Activated CD4-positive, alpha-beta T cell treated with anti-CD3 and anti-CD28 coated beads, Interleukin-2, amount 50 U/mL, for 4 hours (primary cell): ENCODE measurements around the gene PRR3.

Experiments used
- DNase-seq, 2 experiments: peaks; one replicate each; pipeline ENCODE4 v3.0.0-alpha.2; 2020

PRR3 gene

DNA sequence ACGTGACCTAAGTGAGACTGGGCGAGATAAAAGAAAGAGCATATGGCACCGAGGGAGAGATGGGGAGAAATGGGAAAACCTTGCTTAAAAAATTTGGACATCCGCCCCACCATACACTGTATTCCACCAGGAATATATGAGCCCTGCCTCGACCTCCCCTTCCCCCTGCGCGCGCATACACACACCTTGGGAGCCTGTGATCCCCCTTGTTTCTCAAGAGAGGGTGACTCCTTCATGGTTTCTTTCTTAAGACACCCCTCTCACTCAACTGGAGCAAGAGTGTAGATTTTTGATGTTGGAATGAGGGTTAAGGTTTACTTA, 14.6 kb downstream of the PRR3 start:
- no peak for DNase-seq

DNA sequence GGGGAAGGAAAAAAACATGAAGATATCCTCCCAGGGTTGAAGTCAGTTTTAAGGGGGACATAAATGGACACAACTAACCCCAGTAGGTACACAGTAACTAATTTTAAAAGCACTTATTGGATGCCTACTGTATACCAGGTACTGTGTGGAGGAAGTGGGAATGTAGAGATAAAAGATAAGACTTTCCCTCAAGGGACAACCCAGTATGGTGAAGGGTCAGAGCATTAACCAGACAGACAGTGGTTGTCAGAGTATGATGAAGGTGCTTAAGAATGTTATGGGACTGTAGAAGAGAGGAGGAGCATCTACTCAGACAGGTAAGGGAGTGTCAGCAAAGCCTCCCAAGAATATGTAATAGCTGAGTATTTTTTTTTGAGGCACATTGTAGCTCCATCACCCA, 15.1 kb downstream of the PRR3 start:
- DNase-seq: no peak

DNA sequence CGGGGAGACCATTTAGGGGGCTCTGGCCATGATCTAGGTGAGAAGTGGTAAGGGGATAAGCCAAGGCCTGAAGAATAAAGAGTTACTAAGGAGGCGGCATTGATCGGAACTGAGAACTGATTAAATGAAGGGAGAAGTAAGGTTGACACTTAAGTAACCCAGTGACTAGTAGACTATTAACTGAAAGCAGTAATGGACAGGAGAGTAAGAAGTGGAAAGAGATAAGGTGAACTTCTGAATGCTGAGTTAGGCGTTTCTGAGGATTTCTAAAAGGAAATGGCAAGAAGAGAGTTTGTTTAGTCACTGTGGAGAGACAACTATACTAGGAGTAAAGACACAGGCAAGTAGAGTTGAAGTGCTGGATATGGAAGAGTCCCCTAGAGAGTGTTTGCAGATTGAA, 16.0 kb downstream of the PRR3 start:
- DNase-seq: no peak

DNA sequence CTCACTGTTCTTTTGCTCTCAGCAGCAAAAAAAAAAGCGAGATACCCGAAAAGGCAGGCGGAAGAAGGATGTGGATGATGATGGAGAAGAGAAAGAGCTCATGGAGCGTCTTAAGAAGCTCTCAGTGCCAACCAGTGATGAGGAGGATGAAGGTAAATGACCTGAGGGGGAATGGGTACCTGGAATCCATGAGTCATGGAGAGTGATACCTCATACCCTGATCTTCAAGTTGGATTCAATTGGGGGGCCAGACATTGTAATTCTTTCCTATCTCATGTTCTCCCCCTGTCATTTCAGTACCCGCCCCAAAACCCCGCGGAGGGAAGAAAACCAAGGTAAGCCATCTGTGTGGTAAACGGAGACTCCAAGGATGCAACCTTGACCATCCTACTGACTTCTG, 21.0 kb downstream of the PRR3 start:
- no peak for DNase-seq

DNA sequence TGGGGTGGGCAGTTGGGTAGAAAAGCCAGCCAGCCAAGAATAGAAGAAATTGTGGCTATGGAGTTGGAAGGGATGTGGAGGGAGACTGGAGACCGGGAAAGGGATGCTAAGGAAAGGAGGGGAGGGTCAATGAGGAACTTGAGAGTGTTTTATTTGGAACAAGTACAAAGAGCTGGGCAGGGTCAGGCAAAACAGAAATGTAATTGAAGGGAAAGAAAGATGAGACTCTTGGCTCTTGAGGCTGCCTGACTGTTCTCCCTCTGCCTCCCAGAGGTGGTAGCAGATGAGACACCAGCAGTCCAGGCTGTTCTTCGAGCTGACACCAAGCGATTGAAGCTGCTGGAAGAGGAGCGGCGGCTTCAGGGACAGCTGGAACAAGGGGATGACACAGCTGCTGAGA, 26.8 kb downstream of the PRR3 start:
- no peak for DNase-seq

DNA sequence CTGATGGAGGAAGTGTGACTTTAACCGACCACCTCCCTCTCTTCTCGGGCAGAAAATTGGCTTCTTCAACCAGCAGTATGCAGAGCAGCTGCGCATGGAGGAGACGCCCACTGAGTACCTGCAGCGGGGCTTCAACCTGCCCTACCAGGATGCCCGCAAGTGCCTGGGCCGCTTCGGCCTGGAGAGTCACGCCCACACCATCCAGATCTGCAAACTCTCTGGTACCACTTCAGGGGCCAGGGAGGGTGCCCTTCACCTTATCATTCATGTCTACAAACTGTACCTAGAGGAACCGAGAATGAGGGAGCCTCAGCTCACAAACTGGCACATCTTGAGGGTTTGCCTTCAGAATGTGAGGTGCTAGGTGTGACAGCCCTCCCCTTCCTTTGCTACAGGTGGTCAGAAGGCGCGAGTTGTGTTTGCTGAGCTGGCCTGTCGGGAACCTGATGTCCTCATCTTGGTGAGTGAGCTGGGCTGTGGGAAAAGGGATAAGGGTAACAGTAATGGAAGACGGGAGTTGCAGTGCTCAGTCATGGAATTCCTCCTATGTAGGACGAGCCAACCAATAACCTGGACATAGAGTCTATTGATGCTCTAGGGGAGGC, 32.8 kb downstream of the PRR3 start:
- no peak for DNase-seq

DNA sequence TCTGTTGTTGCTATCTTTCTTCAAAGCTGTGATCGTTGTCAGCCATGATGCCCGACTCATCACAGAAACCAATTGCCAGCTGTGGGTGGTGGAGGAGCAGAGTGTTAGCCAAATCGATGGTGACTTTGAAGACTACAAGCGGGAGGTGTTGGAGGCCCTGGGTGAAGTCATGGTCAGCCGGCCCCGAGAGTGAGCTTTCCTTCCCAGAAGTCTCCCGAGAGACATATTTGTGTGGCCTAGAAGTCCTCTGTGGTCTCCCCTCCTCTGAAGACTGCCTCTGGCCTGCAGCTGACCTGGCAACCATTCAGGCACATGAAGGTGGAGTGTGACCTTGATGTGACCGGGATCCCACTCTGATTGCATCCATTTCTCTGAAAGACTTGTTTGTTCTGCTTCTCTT, 33.4 kb downstream of the PRR3 start:
- no peak for DNase-seq

DNA sequence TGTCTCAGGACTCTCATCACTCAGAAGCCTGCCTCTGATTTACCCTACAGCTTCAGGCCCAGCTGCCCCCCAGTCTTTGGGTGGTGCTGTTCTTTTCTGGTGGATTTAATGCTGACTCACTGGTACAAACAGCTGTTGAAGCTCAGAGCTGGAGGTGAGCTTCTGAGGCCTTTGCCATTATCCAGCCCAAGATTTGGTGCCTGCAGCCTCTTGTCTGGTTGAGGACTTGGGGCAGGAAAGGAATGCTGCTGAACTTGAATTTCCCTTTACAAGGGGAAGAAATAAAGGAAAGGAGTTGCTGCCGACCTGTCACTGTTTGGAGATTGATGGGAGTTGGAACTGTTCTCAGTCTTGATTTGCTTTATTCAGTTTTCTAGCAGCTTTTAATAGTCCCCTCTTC, 33.9 kb downstream of the PRR3 start:
- no peak for DNase-seq

DNA sequence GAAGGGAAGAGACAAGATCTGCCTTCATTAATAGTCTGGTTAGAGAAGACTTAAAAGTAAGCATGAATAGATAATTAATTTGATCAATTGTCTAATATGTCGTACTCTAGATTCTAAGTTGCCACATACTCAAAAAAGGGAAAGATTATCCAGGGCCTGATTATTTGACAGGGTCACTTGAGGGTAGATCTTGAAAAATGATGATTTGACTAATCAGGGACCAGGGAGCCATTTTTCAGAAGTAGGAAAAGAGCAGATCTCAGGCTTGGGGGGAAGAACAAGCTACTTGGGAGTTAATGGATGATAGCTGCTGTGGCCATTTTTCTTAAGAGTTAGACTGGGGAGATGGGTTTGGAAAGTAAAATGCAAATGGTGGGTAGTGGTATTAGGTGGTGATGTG, 35.2 kb downstream of the PRR3 start:
- DNase-seq: no peak

DNA sequence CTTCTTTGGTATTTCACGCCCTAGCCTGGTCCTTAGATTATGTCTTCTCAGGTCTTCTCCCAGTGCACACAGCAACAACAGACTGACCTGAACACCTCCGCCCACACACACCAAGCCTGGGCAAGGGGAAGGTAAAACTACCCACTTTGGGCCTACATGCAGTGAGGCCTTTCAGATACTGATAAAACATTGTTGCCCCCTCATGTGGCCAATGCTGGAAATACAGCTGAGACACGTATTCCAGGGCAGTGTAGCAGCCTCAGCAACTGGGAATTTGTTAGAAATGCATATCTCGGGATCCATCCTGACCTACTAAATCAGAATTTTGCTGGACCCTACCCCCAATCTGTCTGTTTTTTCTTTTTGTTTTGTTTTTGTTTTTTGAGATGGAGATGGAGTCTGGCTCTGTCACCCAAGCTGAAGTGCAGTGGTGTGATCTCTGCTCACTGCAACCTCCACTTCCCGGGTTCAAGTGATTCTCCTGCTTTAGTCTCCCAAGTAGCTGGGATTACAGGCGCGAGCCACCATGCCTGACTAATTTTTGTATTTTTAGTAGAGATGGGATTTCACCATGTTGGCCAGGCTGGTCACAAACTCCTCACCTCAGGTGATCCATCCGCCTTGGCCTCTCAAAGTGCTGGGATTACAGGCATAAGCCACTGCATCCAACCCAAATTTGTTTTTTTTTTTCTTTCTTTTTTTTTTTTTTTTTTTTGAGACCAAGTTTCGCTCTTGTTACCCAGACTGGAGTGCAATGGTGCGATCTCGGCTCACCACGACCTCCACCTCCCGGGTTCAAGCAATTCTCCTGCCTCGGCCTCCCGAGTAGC, 40.4 kb downstream of the PRR3 start:
- DNase-seq: peak; percentile 77 to 82

DNA sequence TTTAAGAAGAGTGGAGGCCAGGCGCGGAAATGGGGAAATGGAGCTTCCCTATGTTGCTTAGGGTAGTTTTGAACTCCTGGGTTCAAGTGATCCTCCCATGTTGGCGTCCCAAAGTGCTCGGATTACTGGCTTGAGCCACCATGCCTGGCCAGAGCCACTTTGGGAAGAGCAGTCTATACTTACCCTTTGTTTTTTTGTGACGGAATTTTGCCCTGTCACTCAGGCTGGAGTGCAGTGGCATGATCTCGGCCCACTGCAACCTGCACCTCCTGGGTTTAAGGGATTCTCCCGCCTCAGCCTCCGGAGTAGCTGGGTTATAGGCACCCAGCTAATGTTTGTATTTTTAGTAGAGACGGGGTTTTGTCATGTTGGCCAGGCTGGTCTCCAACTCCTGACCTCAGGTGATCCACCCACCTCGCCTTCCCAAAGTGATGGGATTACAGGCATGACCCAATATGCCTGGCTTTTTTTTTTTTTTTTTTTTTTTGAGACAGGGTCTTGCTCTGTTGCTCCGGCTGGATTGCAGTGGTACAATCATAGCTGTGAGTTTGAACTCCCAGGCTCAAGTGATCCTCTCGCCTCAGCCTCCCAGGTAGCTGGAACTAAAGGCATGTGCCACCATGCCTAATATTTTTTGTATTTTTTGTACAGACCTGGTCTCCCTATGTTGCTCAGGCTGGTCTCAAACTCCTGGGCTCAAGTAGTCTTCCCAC, 42.0 kb downstream of the PRR3 start:
- DNase-seq: no peak

DNA sequence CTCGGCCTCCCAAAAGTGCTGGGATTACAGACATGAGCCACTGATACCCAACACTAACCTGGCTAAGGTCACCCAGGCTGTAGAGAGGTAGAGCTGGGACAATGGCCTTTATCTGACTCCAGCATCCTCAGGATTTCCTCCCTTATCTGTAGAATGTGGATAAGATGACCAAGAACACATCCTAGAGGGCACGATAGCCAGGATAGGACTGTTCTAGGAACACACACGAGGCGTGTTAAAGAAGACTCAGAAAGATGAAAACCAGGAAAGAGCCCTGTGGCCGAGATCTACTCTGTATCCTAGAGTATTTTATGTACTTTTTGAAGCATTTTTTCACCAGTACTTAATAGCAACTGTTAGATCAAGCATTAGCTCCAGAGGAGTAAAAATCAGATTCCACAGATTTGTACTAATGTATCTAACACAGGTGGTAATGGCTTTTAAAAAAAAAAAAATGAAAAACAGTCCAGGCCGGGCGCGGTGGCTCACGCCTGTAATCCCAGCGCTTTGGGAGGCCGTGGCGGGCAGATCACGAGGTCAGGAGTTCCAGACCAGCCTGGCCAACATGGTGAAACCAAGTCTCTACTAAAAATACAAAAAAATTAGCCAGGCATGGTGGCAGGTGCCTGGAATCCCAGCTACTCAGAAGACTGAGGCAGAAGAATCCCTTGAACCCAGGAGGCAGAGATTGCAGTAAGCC, 42.7 kb downstream of the PRR3 start:
- DNase-seq: no peak

DNA sequence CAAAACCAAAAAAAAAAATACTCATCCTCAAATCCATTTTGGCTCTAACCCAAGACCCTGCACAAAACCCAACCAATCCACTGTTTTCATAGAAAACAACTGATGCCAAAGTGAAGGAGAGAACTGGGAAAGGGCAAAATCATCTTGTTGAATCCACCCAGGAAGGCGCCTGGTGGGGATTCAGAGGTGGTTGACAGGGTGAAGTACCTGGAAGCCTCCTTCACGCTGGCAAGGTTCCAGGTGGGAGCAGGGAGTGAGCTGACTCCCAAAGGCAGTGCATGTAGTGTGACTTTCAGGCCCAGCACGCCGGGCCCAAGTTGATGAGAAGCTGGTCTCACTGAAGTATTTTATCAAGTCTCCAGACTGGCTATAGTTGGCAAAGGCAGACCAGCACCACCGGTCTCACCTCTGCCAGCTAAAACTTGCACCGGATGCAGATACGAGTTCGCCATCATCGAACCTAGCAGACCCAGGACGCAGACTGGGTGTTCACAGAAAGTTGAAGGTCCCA, 43.4 kb downstream of the PRR3 start:
- no peak for DNase-seq

DNA sequence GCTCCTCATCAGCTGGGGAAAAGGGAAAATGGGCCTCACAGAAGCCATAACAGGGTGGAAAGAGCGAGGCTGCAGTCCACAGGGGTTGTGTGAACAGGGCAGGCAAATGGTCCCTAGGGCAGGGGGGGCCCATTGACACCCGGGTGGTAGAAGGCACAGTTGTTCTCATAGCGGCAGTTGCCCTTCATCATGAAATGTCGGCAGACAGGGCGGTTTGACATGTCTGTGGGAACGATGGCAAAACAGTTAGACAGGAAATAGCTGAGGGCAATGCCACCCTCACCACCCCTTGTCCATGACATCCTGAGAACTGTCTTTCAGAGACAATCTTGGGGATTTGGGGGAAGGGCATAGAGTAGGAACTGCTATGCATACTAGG, 44.3 kb downstream of the PRR3 start:
- no peak for DNase-seq

DNA sequence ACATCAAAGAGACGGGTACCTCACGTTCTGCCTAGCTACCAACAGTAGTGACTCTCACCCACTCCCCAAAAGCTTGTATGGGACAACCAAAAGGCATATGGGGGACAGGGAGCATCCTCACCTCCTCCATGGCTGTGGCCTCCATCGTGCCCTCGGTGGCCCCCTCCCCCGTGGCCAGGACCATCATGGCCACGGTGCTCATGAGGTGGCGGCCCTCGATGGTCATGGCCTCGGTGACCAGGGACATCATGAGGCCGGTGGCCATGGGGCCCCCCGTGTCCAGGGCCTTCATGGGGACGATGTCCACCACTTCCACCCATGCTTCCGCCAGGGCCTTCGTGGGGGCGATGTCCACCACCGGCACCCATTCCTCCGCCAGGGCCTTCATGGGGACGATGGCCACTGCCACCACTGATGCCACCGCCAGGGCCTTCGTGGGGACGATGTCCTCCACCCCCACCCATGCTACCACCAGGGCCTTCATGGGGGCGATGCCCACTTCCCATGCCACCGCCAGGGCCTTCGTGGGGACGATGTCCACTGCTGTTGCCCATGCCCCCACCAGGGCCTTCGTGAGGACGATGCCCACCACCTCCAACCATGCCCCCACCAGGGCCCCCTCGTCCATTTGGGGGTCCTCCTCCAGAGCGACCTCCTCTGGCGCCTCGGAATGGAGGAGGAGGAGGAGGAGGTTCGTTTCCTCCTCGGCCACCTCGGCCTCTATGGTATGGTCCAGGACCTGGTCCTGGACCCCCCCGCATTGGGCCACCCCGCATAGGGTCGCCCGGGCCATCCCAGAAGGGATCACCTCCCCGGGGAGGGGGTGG, 44.9 kb downstream of the PRR3 start:
- no peak for DNase-seq

DNA sequence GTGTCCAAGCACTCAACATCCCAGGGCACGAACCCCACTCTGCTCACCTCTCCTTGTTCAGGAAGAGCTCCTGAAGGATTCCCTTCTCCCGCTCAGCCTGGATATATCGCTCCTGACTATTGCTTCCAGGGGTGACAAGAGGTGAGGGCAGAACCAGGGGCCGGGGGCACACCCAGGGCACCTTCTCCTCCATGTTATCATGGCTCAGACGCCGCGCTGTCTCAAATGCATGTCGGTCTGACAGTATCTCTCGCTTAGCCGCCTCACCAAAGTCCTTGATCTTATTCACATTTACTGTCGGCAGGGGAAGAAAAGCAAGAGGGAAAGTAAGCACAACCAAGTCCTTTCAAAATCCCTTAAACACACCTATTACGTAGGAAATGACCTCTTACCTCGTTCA, 46.9 kb downstream of the PRR3 start:
- DNase-seq: no peak

DNA sequence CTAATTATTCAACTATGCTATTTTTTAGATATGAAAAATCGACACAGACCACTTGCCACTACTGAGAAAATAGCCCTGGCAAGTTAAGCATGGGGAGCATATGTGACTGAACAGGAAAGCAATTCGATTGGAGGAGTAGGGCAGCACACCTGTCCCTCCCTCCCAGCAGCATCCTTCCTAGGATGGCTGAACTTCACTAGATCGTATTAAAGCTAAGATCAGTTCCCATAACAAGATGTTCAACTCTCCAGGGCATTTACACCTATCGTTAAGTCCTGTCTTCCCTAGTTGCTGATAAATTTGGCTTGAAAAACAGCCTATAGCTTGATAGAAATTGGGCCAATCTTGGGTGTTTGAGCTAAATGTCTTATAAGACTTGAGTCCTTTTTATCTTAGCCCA, 53.0 kb downstream of the PRR3 start:
- DNase-seq: no peak

DNA sequence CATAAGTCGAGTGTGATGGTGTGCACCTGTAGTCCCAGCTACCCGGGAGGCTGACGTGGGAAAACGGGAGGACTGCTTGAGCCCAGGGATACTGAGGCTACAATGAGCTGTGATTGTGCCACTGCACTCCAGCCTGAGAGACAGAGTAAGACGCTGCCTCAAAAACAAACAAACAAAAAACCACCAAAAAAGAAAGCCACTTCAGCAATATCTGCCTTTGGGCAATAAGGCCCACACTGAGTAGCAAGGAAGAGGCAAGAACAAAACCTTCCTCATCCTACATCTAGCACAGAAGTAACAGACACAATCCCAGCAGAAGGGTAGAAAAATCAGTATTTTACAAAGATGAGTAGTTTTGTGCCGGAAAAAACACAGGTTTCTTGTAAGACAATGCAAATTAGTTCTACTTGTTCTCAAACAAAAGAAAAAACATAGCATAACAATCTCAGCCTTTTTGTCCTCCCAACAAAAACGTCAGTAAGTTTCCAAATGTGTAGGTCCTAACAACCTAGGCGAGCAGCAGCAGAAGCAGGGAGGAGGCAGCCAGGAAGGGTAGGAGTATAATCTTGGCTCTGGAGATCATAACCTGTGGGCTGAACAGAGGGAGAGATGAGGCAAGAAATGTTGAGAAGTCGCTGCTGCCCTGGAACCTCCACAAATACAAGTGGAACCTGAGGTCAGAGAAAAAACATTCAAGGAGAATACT, 54.2 kb downstream of the PRR3 start:
- DNase-seq: no peak

DNA sequence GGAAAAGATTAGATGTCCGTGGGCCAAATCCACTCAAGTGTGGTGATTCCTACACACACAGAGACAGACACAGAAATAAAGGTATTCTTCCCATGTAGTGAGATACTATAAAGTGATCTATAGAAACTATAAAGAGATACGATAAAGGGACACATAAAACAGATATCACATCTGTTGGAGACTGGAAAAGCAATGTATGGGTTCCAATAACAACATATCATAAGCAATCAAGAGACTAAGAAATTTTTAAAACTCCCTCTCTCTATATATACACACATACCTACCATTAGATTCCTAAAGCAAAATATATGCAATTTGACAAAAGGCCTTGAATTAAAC, 54.7 kb downstream of the PRR3 start:
- DNase-seq: no peak

DNA sequence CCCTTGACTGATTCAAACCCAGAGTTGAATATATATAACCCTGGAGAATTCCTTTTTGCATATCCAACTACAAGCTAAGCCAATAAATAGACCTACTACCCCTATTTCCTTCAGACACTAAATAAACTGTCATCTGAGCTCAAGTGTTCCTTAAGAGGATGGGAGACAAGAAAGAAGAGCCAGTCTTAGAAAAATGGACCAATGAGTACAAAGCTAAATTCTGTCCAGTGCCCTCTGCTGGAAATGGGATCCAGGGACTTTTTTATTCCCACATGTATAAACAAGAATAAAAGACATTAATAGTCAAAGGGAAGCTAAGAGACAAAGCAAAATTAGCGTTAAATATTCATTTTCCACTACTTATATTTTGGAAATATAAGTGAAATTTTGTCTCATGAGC, 55.1 kb downstream of the PRR3 start:
- DNase-seq: no peak

DNA sequence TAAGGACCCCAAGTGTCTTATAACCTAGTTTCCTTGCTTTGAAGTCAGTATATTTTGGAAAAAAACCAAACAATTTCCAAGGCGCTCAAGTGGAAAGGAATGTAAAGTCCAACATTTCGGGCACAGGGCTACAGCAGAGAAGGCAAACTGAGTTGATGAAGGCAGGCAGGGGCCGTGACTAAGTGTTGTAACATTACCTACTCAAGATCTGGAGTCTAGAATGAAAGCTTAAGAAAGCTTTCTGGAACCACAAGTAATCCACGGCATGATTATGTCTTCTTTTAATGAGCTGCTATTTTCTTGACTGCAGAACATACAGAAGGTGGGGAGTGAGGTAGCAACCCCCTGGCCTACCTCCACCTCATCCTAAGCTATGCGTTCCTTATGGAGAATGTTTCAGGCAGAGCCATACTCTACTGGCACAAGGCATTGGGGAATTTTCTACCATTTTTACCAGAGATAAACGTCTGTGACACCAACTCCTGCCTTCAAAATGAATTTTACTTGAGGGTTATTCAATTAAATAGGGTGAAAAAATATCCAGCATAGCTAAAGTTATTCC, 55.7 kb downstream of the PRR3 start:
- DNase-seq: no peak
